HL-60/S4 treated with retinoic acid at 250 ng/mL for 4 days and 3 days (cell line): ENCODE measurements around the gene TSPAN17.
"Not testable (repeated sequence)": the region's sequence is repeated elsewhere in the genome, so short reads cannot be mapped to it uniquely, and the experiment has no call there.

Experiments
- in situ Hi-C: fragments of 300-500 bp; cut with MboI; formaldehyde crosslinking; loops from 2 replicates; pipeline ENCODE4 v1.7.0; 2022; ENCODE audit warnings: low sequenced_read_pairs

The TSPAN17 gene

GRCh38 chr5:176647030-176647842 lies at the start of gene TSPAN17:
Gene TSPAN17, plus strand, starts transcription at chr5:176647484. Its CDS starts 132 bp downstream, at chr5:176647616.
- in situ Hi-C loops: no loop called here

DNA sequence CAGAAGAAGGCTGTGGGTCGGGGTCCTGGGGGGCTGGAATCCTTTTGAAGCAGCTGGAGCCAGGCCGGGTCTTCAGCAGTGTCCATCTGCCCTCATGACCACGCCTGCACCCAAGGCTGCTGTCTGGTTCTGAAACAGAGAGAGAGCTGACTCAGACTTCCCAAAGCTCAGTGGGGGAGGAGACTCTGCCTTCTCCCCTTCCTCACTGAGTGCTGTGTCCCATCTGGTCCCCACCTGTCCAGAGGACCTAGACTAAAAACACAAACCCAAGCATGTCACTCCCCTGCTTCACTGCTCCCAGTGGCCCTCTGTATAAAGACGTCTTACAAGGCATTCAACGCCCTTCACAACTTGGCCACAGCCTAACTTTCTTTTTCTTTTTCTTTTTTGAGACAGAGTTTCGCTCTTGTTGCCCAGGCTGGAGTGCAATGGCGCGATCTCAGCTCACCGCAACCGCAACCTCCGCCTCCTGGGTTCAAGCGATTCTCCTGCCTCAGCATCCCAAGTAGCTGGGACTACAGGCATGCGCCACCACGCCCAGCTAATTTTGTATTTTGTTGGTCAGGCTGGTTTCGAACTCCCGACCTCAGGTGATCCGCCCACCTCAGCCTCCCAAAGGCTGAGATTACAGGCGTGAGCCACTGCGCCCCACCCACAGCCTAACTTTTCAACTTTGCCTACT lies 47.4 kb upstream of the TSPAN17 start:
- in situ Hi-C loops: not testable (repeated sequence)

GRCh38 chr5:176601901-176602482 lies 45.3 kb upstream of the TSPAN17 start:
- in situ Hi-C loops: no loop called here

GRCh38 chr5:176603091-176603490 lies 44.2 kb upstream of the TSPAN17 start:
- in situ Hi-C loops: no loop called here

- in situ Hi-C loops: no loop called here
These were observed 41.3 kb upstream of the TSPAN17 start for GRCh38 chr5:176606032-176606431.

DNA sequence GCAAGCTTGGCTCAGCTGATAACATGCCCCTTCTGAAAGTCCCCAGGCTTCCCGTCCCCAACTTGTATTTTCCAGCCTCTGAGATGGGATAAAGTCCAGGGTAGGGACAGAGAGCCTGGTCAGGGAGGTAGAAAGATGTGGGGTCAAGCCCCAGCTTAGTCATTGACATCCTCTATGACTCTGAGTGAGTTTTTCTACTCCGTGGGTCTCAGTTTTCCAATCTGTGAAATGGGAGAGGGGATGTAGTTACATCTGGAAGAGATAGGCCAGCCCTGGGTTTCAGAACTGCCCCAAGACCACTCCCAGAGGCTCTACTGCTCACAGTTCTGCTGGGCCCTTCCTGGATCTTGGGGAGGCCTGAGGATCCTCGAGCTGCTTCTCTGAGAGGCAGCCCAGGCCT lies 40.4 kb upstream of the TSPAN17 start:
- in situ Hi-C loops: no loop called here

- in situ Hi-C loops: no loop called here
These were observed 39.1 kb upstream of the TSPAN17 start for GRCh38 chr5:176608142-176608705.

DNA sequence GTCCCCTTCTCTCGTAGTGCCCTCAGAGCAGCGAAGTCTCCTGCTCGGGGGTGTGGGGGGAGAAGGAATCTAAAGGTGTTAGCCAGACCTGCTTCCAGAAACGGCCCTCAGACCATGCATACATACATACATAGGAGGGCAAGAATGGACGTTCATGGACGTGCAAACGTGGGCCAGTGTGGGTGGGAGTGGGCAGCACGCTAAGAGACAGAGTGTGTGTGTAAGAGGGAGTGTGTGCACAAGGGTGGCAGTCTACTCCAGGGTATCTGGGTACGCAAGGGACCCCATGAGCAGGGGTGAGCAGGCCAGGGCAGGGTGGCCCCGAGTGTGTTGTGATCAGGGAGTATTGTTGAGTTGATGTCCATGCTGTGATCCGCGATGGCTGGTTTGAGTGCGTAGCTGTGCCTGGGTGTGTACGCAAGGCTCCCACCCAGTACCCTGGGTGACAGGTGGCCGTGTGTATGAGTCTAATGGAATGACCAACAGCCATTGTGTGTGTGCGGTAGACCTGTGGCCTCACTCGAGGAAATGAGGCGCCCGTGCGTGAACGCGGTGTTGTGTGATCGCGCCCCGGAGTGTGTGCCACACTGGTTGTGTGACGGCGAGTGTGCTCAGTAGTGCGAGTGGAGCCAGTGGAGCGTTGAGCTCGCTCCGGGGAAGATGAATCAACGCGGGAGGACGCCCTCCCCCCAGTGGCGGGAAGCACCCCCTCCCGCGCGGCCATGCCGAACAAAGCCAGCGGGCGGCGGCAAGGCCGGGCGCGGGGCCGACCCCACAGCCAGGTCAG lies 38.2 kb upstream of the TSPAN17 start:
- in situ Hi-C loops: no loop called here

DNA sequence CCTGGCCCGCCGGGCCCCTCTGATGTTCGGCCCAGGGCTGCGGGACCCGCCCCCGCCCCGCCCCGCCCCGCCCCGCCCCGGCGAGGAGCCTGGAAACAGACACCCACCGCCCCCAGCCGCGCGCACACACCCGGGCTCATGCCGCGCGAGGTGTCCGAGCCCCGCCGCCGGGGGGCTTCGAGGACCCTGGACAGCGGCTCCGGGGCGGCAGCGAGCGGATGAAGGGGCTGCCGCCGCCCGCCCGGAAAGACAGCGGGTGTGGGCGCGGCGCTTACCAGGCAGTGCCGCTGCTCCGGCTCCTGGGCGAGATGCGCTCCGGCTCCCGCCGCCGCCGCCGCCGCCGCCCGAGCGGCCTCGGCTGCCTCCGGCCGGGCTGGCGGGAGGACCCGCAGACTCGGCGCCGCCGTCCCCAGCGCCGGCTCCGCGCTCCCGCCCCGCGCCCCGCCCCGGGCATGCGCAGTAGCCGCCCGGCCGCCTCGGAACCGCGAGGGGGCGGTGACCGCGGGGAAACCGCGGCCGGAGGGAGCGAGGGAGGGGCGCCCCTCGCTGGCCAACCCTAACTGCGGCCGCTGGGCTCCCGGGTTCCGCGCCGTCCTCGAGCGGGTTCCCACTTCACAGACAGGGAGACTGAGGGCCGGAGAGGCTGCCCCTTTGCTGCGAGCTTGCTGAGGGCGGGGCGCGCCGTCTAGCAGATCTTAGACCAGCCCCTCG lies 37.4 kb upstream of the TSPAN17 start, which contains the start of gene GPRIN1:
Gene GPRIN1, minus strand, starts transcription at position 433 of the 711 bp plus-strand sequence. CDS start 10,322 bp downstream, outside the sequence.
- in situ Hi-C loops: no loop called here

- in situ Hi-C loops: no loop called here
These were observed 36.9 kb upstream of the TSPAN17 start for GRCh38 chr5:176610435-176610773.

DNA sequence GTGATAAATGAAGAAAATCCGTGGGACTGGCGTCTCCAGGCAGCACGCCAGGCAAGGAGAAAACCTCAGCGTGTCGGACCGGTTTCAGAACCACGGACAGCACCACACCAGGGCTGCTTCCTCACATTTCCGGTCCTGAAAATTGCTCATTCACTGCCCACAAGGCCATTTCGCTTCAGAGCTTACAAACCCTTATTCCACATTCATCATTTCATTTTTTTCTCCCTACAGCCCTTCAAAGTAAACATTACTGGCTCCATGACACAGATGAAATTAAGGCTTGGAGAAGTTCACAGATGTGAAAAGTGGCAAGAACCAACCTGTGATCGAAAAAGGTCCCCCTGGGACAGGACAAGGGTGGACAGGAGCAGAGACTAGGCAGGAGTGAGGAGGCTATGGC lies 35.8 kb upstream of the TSPAN17 start:
- in situ Hi-C loops: no loop called here

DNA sequence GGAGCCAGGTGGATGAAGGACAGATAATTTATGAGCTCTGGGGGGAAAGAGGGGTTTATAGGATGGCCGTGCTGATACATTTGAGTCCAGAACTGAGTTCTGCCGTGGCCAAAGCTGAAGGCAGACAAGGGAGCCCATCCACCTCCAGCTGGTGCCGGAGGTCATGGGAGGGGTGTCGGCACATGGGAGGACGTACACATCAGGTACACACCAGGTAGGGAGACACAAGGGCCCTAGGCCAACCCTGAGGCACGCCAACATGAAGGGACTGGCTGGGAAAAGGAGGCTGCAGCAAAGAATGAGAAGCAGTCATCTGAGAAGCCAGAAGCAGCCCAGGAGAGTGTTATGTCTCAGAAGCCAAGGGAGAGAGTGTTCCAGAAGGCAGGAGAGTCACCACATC lies 35.3 kb upstream of the TSPAN17 start:
- in situ Hi-C loops: no loop called here

GRCh38 chr5:176612855-176613254 lies 34.4 kb upstream of the TSPAN17 start:
- in situ Hi-C loops: no loop called here

GRCh38 chr5:176614805-176615478 lies 32.3 kb upstream of the TSPAN17 start:
- in situ Hi-C loops: no loop called here

DNA sequence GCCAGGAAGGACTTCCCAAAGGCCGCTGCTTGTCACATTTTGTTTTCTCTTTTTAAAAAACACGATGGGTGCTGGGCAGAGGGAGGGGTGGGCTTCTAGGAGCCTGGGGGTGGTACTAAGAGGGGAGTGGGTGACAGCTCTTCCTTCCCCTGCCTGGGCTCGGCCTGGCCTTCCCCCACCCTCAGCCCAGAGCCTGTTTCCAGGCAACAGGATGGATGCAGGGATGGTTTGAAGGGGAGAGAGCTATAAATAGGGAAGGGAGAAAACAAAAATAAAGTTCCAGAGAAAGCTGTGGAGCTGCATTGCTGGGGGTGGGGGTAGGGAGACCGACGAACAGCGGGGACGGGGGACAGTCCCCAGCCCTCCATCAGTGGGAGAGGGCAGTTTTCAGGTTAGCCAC lies 30.8 kb upstream of the TSPAN17 start:
- in situ Hi-C loops: no loop called here

- in situ Hi-C loops: no loop called here
These were observed 28.5 kb upstream of the TSPAN17 start for GRCh38 chr5:176618783-176619182.

DNA sequence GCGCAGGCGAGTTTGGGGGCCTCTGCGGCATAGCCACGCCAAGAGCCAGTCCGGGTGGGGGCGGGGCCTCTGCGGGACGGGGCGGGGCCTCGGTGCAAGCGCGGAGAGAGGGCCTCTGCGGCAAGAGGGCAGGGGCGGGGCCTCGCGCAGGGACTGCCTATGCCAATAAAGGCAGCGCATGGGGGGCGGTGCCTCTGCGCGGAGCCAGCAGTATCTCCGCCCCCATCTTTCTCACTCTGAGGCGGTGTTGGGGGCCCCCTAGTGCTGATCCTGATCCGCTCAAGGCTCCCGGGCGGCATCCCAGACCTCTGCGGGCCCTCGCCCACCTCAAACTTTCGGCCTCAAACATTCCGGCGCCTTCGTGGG lies 28.1 kb upstream of the TSPAN17 start:
- in situ Hi-C loops: no loop called here

- in situ Hi-C loops: no loop called here
These were observed 27.5 kb upstream of the TSPAN17 start for GRCh38 chr5:176619569-176620332.
